GM18498 (cell line): Measurements from ENCODE around the gene GLMN.

Source experiments
- ATAC-seq: cut with Tn5 transposase; IDR thresholded peaks from one replicate; pipeline ENCODE4 v1.9.1; 2021; ENCODE audit warnings: mild to moderate bottlenecking, moderate library complexity; ENCODE audit not compliant: unreplicated experiment

Gene GLMN

GRCh38 chr1:92298573-92299476, at the start of gene GLMN, which contains the start of gene RPAP2:
Gene GLMN (minus strand): TSS chr1:92298987. CDS start chr1:92297999, 988 bp downstream.
Gene RPAP2 (plus strand): TSS chr1:92299059. CDS start chr1:92299074, 15 bp downstream.
- peak; percentile 99 for ATAC-seq

- ATAC-seq: no peak
These were observed 48.3 kb upstream of the GLMN start for GRCh38 chr1:92346866-92347640.

GRCh38 chr1:92343061-92343460, 44.3 kb upstream of the GLMN start:
- no peak for ATAC-seq

GRCh38 chr1:92342401-92342800, 43.6 kb upstream of the GLMN start:
- no peak for ATAC-seq

GRCh38 chr1:92340154-92340553, 41.4 kb upstream of the GLMN start:
- ATAC-seq: no peak

GRCh38 chr1:92333668-92334067, 34.9 kb upstream of the GLMN start:
- ATAC-seq: no peak

- no peak for ATAC-seq
These were observed 30.8 kb upstream of the GLMN start for GRCh38 chr1:92329347-92330129.

GRCh38 chr1:92327794-92328193, 29.0 kb upstream of the GLMN start:
- no peak for ATAC-seq

- no peak for ATAC-seq
These were observed 27.9 kb upstream of the GLMN start for GRCh38 chr1:92326681-92327080.

GRCh38 chr1:92324784-92325183, 26.0 kb upstream of the GLMN start:
- ATAC-seq: no peak

GRCh38 chr1:92323473-92324453, 25.0 kb upstream of the GLMN start:
- no peak for ATAC-seq

- no peak for ATAC-seq
These were observed 19.2 kb upstream of the GLMN start for GRCh38 chr1:92317836-92318493.

GRCh38 chr1:92315766-92316599, 17.2 kb upstream of the GLMN start:
- ATAC-seq: no peak

- ATAC-seq: no peak
These were observed 15.2 kb upstream of the GLMN start for GRCh38 chr1:92314024-92314423.

- peak; percentile 47 for ATAC-seq
These were observed 11.4 kb upstream of the GLMN start for GRCh38 chr1:92310185-92310597.

GRCh38 chr1:92307980-92308379, 9.2 kb upstream of the GLMN start:
- ATAC-seq: no peak

GRCh38 chr1:92306020-92306419, 7.2 kb upstream of the GLMN start:
- no peak for ATAC-seq

- no peak for ATAC-seq
These were observed 2.2 kb upstream of the GLMN start for GRCh38 chr1:92301021-92301420.
